HepG2 (cell line): ENCODE measurements around the gene ZNF844. TPM values are rescaled to one million over a fixed set of nuclear protein-coding genes. Genes with fewer than 3 reads are reported as not detected.

ENCODE experiments used
- BRD4 ChIP-seq: sonication (generic); formaldehyde crosslinking; IDR thresholded peaks from 2 replicates; pipeline ENCODE4 v1.4.0; 2020; ENCODE audit warnings: missing genetic modification reagents
- CTCF ChIP-seq: sonication (generic); formaldehyde crosslinking; IDR thresholded peaks from 2 replicates; pipeline ENCODE4 v1.5.0; 2020; ENCODE audit warnings: mild to moderate bottlenecking, missing genetic modification reagents, moderate library complexity
- GLMP ChIP-seq: sonication (generic); formaldehyde crosslinking; IDR thresholded peaks from 2 replicates; pipeline ENCODE4 v1.9.0; 2021; ENCODE audit warnings: missing genetic modification reagents, mild to moderate bottlenecking, borderline replicate concordance
- HBP1 ChIP-seq: IDR thresholded peaks from 2 replicates; pipeline ENCODE4 v1.6.1; 2016; ENCODE audit warnings: low read depth, control low read depth
- KLF12 ChIP-seq: sonication (generic); formaldehyde crosslinking; IDR thresholded peaks from 2 replicates; pipeline ENCODE4 v1.4.0; 2020; ENCODE audit warnings: missing genetic modification reagents, borderline replicate concordance
- KMT2B ChIP-seq: IDR thresholded peaks from 2 replicates; pipeline ENCODE4 v1.6.1; 2016; ENCODE audit warnings: missing genetic modification reagents, missing compliant biosample characterization
- MXD3 ChIP-seq: IDR thresholded peaks from 2 replicates; pipeline ENCODE4 v1.6.1; 2016; ENCODE audit warnings: mild to moderate bottlenecking, missing biosample characterization, missing genetic modification reagents
- SIX1 ChIP-seq: sonication (generic); formaldehyde crosslinking; IDR thresholded peaks from 2 replicates; pipeline ENCODE4 v1.4.0; 2020; ENCODE audit warnings: missing genetic modification reagents, borderline replicate concordance
- ZNF441 ChIP-seq: sonication (generic); formaldehyde crosslinking; IDR thresholded peaks from 2 replicates; pipeline ENCODE4 v1.7.0; 2021; ENCODE audit warnings: missing genetic modification reagents, borderline replicate concordance
- ZNF550 ChIP-seq: sonication (generic); formaldehyde crosslinking; IDR thresholded peaks from 2 replicates; pipeline ENCODE4 v1.4.0; 2020; ENCODE audit warnings: mild to moderate bottlenecking, missing genetic modification reagents, borderline replicate concordance
- polyA plus RNA-seq, 8 experiments: library from polyadenylated mRNA; depleted of rRNA in 3 of 8; stranded (reverse) in 7 of 8; unstranded in 1 of 8; fragments of >200 nt; fragmentation: Illumina TruSeq in 4 of 8; extraction: Trizol in 4 of 8; gene quantifications; 2 replicates each; pipeline versions ENCODE4 v1.2.1 to v1.2.3, GENCODE V29; 2011 to 2016; ENCODE audit warnings: low read depth in 4 of 8, missing spikeins in 1 of 8, mixed read lengths in 1 of 8; ENCODE audit not compliant: insufficient read depth in 1 of 8
- total RNA-seq, 5 experiments: library from RNA; depleted of rRNA; stranded (reverse); fragments of >200 nt; fragmentation: Illumina TruSeq; extraction: Trizol; gene quantifications; 2 replicates each; pipeline ENCODE4 v1.2.3, GENCODE V29; 2016; ENCODE audit warnings: low read depth in 1 of 5
- TF ChIP-seq, protein P1 (sequence below): sonication (generic); formaldehyde crosslinking; IDR thresholded peaks from 2 replicates; pipeline ENCODE4 v1.5.0; 2020; ENCODE audit warnings: mild to moderate bottlenecking, missing genetic modification reagents
- TF ChIP-seq, protein P2 (sequence below): sonication (generic); formaldehyde crosslinking; IDR thresholded peaks from 2 replicates; pipeline ENCODE4 v1.5.1; 2020; ENCODE audit warnings: mild to moderate bottlenecking, missing genetic modification reagents, borderline replicate concordance

ZNF844 gene
- total and polyA plus RNA-seq, 2 of the 13 experiments (the other 11 are each of a cell fraction or from before 2014, with no cell fraction given): 1.0 to 3.2 TPM

DNA sequence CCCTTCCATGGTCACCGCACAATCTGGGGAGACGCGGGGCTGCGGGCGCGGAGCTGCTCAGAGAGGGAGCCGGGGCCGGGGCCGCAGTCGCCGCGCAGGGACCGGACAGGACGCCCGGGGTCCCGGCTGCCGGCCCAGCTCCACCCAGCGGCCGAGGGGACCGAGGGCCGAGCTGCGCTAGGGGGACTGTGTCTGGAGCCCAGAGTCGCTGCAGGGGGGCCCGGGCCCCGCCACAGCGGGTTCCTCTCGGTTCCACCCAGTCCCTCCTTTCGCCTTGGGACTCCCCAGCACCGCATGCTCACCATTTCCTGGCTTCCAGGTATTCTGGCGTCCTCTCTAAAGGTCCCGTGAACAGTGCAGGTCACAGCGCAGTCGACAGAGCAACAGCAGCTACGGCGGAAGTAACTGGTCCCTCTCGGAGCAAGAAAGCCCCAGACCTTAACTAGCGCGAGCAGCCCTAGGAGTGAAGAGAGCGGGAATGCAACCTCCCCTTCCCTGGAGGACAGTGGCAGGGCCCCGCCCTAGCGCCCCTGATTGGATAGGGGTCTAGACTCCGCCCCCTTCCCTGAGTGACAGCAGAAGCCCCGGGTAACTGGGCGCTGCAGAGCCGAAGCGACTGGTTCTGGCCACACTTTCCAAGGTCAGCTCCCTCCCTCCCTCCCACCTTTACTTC is 11.9 kb upstream of the ZNF844 start, which contains the start of gene ZNF878 (continued):
- TF ChIP-seq, protein P1, sequence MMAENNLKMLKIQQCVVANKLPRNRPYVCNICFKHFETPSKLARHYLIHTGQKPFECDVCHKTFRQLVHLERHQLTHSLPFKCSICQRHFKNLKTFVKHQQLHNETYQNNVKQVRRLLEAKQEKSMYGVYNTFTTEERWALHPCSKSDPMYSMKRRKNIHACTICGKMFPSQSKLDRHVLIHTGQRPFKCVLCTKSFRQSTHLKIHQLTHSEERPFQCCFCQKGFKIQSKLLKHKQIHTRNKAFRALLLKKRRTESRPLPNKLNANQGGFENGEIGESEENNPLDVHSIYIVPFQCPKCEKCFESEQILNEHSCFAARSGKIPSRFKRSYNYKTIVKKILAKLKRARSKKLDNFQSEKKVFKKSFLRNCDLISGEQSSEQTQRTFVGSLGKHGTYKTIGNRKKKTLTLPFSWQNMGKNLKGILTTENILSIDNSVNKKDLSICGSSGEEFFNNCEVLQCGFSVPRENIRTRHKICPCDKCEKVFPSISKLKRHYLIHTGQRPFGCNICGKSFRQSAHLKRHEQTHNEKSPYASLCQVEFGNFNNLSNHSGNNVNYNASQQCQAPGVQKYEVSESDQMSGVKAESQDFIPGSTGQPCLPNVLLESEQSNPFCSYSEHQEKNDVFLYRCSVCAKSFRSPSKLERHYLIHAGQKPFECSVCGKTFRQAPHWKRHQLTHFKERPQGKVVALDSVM (CRISPR knock-in tag): peak; percentile 76
- no peak for TF ChIP-seq ZNF550 (CRISPR knock-in tag)
- no peak for TF ChIP-seq HBP1 (CRISPR knock-in tag)
- TF ChIP-seq, protein P2, sequence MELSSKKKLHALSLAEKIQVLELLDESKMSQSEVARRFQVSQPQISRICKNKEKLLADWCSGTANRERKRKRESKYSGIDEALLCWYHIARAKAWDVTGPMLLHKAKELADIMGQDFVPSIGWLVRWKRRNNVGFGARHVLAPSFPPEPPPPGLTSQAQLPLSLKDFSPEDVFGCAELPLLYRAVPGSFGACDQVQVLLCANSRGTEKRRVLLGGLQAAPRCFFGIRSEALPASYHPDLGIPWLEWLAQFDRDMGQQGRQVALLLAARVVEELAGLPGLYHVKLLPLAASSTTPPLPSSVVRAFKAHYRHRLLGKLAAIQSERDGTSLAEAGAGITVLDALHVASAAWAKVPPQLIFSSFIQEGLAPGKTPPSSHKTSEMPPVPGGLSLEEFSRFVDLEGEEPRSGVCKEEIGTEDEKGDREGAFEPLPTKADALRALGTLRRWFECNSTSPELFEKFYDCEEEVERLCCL: peak; percentile 85; the same call in 1 of the 2 replicates
- peak; percentile 51 for TF ChIP-seq CTCF (CRISPR knock-in tag)
- TF ChIP-seq ZNF441 (CRISPR knock-in tag): peak; percentile 78; the same call in 1 of the 2 replicates
- peak; percentile 79; the same call in 1 of the 2 replicates for TF ChIP-seq BRD4 (CRISPR knock-in tag)
- peak; percentile 25; the same call in 1 of the 2 replicates for TF ChIP-seq MXD3 (CRISPR knock-in tag)
- TF ChIP-seq SIX1 (CRISPR knock-in tag): no peak
- TF ChIP-seq KMT2B (CRISPR knock-in tag): peak; percentile 79
- peak; percentile 91; the same call in 1 of the 2 replicates for TF ChIP-seq KLF12 (CRISPR knock-in tag)
- no peak for TF ChIP-seq GLMP
